Uterus (tissue), 2 donors: Measurements from ENCODE around the gene CAMTA1.

Source experiments
- CTCF ChIP-seq, 4 experiments: fragments of 200-600 bp in 2 of 4; fragments of 450-650 bp in 2 of 4; sonication (generic) in 2 of 4; IDR thresholded peaks; one replicate each; pipeline ENCODE4 v1.5.1; 2016 to 2019; ENCODE audit warnings: antibody characterized with exemption in 4 of 4, mild to moderate bottlenecking in 2 of 4, moderate library complexity in 1 of 4
- POLR2A ChIP-seq, 2 donors: fragments of 450-650 bp; IDR thresholded peaks; one replicate each; pipeline ENCODE4 v1.6.1; 2016; ENCODE audit warnings: antibody characterized with exemption in 2 of 2, mild to moderate bottlenecking in 1 of 2, moderate library complexity in 1 of 2

GRCh38 chr1:7590426-7590790, 805.2 kb downstream of the CAMTA1 start:
- TF ChIP-seq CTCF (IDR thresholded peaks at IDR 0.05) (no peak), POLR2A (IDR thresholded peaks at IDR 0.05) (no peak)
